IMR-90 (cell line): Measurements from ENCODE around the gene UCK2.

Experiments used
- CEBPB ChIP-seq: IDR thresholded peaks from 2 replicates; pipeline ENCODE4 v1.6.1; 2012; ENCODE audit warnings: low read depth, low read length, improper control_type of control experiment
- NFE2L2 ChIP-seq: fragments of 150-350 bp; IDR thresholded peaks from 2 replicates; pipeline ENCODE4 v1.6.1; 2016; ENCODE audit warnings: low read depth, mild to moderate bottlenecking, low read length
- POLR2A ChIP-seq: IDR thresholded peaks from 2 replicates; pipeline ENCODE4 v1.6.1; 2012; ENCODE audit warnings: mild to moderate bottlenecking, low read depth, low read length
- RAD21 ChIP-seq: IDR thresholded peaks from 2 replicates; pipeline ENCODE4 v1.6.1; 2012; ENCODE audit warnings: low read length, improper control_type of control experiment
- SMC3 ChIP-seq: fragments of 150-350 bp; IDR thresholded peaks from 2 replicates; pipeline ENCODE4 v1.6.1; 2016; ENCODE audit warnings: low read depth, mild to moderate bottlenecking, antibody characterized with exemption, low read length, moderate library complexity
- TF ChIP-seq, protein P1 (sequence below): conservative IDR thresholded peaks from 2 replicates; pipeline ENCODE4 v1.5.1; 2012; ENCODE audit warnings: mild to moderate bottlenecking, low read depth, low read length, improper control_type of control experiment

DNA sequence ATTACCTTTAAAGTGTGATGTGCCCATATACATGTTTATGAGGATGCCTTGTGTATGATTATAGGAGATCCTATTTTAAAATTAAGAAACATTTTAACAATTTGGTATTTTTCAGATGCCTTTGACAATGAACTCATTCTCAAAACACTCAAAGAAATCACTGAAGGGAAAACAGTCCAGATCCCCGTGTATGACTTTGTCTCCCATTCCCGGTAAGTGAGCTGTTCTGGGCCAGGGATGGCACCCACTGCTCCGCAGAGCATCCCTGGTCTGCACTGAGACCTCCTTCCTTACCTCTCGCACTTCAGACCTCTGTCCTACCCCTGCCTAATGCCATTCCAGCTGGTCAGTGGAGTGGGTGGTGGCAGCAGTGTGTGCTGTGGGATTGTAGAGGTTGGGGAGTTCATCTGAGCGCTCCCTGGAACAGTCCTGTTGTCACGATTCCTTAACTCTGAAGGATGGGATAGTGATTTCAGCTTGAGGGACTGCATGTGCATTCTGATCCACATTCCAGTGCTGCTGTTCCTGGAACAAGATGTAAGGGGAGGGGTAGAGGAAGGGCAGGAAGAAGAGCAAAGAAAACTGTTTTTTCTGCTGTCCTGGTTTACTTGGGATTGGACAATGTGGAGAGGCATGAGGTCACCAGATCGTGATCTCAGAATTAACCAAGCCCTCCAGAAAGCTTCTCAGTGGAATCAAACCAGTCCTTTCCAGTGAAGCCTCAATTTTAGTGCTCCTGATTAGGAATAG lies 63.9 kb downstream of the UCK2 start:
- TF ChIP-seq, protein P1, sequence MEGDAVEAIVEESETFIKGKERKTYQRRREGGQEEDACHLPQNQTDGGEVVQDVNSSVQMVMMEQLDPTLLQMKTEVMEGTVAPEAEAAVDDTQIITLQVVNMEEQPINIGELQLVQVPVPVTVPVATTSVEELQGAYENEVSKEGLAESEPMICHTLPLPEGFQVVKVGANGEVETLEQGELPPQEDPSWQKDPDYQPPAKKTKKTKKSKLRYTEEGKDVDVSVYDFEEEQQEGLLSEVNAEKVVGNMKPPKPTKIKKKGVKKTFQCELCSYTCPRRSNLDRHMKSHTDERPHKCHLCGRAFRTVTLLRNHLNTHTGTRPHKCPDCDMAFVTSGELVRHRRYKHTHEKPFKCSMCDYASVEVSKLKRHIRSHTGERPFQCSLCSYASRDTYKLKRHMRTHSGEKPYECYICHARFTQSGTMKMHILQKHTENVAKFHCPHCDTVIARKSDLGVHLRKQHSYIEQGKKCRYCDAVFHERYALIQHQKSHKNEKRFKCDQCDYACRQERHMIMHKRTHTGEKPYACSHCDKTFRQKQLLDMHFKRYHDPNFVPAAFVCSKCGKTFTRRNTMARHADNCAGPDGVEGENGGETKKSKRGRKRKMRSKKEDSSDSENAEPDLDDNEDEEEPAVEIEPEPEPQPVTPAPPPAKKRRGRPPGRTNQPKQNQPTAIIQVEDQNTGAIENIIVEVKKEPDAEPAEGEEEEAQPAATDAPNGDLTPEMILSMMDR: no peak
- TF ChIP-seq POLR2A (no peak), SMC3 (no peak), RAD21 (no peak), NFE2L2 (no peak), CEBPB (no peak)
